ENCODE results near the gene RPL9. TPM values are rescaled to one million over a fixed set of nuclear protein-coding genes. Genes with fewer than 3 reads are reported as not detected.
"Not testable (repeated sequence)": the region's sequence is repeated elsewhere in the genome, so short reads cannot be mapped to it uniquely, and the experiment has no call there.

Gene RPL9
- total RNA-seq, 1 donor from 2014 or later = 831 TPM

DNA sequence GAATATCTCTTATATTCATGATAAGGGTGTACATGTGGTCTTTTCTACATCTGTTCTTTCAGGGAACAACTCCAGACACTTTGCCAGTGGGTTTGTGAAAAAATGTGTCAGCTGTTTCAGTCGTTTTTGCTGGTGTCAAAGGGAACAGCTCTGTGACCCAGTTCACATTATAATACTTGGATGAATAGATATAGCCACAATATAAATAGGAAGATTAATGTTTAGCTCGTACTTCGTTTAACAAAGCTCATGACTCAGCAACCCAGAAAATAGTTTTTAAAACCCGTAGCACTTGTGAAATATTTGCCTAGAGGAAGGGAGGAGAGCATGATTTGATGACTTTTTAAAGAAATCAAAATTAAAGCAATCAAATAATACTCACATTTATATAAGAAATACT lies 8.0 kb upstream of the RPL9 start:
- no peaks in the 10 kb centered on the region for H3K36me3 Mint-ChIP-seq (ENCODE audit: unreplicated experiment)
- H3K4me1 Mint-ChIP-seq (ENCODE audit: low read depth, unreplicated experiment) = no peaks in the 10 kb centered on the region
- DNase-seq = no peak
- H3K27ac Mint-ChIP-seq (ENCODE audit: unreplicated experiment) = no peak overlapping the region
- TF ChIP-seq, protein P1, sequence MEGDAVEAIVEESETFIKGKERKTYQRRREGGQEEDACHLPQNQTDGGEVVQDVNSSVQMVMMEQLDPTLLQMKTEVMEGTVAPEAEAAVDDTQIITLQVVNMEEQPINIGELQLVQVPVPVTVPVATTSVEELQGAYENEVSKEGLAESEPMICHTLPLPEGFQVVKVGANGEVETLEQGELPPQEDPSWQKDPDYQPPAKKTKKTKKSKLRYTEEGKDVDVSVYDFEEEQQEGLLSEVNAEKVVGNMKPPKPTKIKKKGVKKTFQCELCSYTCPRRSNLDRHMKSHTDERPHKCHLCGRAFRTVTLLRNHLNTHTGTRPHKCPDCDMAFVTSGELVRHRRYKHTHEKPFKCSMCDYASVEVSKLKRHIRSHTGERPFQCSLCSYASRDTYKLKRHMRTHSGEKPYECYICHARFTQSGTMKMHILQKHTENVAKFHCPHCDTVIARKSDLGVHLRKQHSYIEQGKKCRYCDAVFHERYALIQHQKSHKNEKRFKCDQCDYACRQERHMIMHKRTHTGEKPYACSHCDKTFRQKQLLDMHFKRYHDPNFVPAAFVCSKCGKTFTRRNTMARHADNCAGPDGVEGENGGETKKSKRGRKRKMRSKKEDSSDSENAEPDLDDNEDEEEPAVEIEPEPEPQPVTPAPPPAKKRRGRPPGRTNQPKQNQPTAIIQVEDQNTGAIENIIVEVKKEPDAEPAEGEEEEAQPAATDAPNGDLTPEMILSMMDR (IDR thresholded peaks at IDR 0.05; ENCODE audit: partially characterized antibody, unreplicated experiment) = no peak
- H3K9me3 Mint-ChIP-seq (ENCODE audit: unreplicated experiment) = no peaks in the 10 kb centered on the region
- H3K4me3 Mint-ChIP-seq (ENCODE audit: unreplicated experiment) = no peak overlapping the region
- peaks cover 2% of the 10 kb centered on the region for H3K27me3 Mint-ChIP-seq (ENCODE audit: unreplicated experiment)

- peaks cover 2% of the 10 kb centered on the region for H3K27me3 Mint-ChIP-seq (ENCODE audit: unreplicated experiment)
- H3K27ac Mint-ChIP-seq (ENCODE audit: unreplicated experiment) = peak overlapping the region; percentile 86
- DNase-seq = no peak
- TF ChIP-seq, protein P1 (IDR thresholded peaks at IDR 0.05; ENCODE audit: partially characterized antibody, unreplicated experiment) = no peak
- peaks cover under 1% of the 10 kb centered on the region for H3K4me1 Mint-ChIP-seq (ENCODE audit: low read depth, unreplicated experiment)
- no peak overlapping the region for H3K4me3 Mint-ChIP-seq (ENCODE audit: unreplicated experiment)
- no peaks in the 10 kb centered on the region for H3K36me3 Mint-ChIP-seq (ENCODE audit: unreplicated experiment)
- H3K9me3 Mint-ChIP-seq (ENCODE audit: unreplicated experiment) = no peaks in the 10 kb centered on the region
These were observed 6.3 kb upstream of the RPL9 start for GRCh38 chr4:39464886-39465501.

GRCh38 chr4:39458161-39458504 lies 589 bp downstream of the RPL9 start:
- not testable (repeated sequence) for H3K36me3 Mint-ChIP-seq (ENCODE audit: unreplicated experiment); H3K27me3 Mint-ChIP-seq (ENCODE audit: unreplicated experiment); DNase-seq; H3K9me3 Mint-ChIP-seq (ENCODE audit: unreplicated experiment)
- peak overlapping the region; percentile 99 for H3K4me3 Mint-ChIP-seq (ENCODE audit: unreplicated experiment)
- peak overlapping the region; percentile 100 for H3K27ac Mint-ChIP-seq (ENCODE audit: unreplicated experiment)
- H3K4me1 Mint-ChIP-seq (ENCODE audit: low read depth, unreplicated experiment) = peaks cover 11% of the 10 kb centered on the region

- TF ChIP-seq, protein P1 (IDR thresholded peaks at IDR 0.05; ENCODE audit: partially characterized antibody, unreplicated experiment) = no peak
- Mint-ChIP-seq H3K9me3 (ENCODE audit: unreplicated experiment) (peaks cover 10% of the 10 kb centered on the region), H3K4me3 (ENCODE audit: unreplicated experiment) (peak overlapping the region; percentile 99), H3K36me3 (ENCODE audit: unreplicated experiment) (peaks cover 2% of the 10 kb centered on the region), H3K27me3 (ENCODE audit: unreplicated experiment) (peaks cover 10% of the 10 kb centered on the region), H3K4me1 (ENCODE audit: low read depth, unreplicated experiment) (peaks cover 11% of the 10 kb centered on the region), H3K27ac (ENCODE audit: unreplicated experiment) (peak overlapping the region; percentile 100)
- no peak for DNase-seq
These were observed 1.6 kb downstream of the RPL9 start for GRCh38 chr4:39456946-39457763.

DNA sequence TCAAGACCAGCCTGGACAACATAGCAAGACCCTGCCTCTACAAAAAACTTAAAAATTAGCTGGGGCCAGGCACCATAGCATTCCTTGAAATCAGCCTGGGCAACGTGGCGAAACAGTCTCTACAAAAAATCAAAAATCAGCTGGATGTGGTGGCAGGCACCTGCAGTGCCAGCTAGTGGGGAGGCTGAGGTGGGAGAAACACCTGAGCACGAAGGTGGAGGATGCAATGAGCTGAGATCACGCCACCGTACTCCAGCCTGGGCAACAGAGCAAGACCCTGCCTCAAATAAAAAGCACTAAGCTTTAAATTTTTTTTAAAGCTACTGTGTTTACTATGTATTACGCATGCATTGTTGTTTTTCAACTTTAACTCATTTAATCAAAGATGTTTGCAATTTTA lies 3.2 kb downstream of the RPL9 start:
- peaks cover 11% of the 10 kb centered on the region for H3K4me1 Mint-ChIP-seq (ENCODE audit: low read depth, unreplicated experiment)
- peaks cover 10% of the 10 kb centered on the region for H3K27me3 Mint-ChIP-seq (ENCODE audit: unreplicated experiment)
- TF ChIP-seq, protein P1 (IDR thresholded peaks at IDR 0.05; ENCODE audit: partially characterized antibody, unreplicated experiment) = no peak
- H3K4me3 Mint-ChIP-seq (ENCODE audit: unreplicated experiment) = no peak overlapping the region
- H3K27ac Mint-ChIP-seq (ENCODE audit: unreplicated experiment) = no peak overlapping the region
- peaks cover 10% of the 10 kb centered on the region for H3K9me3 Mint-ChIP-seq (ENCODE audit: unreplicated experiment)
- peaks cover 6% of the 10 kb centered on the region for H3K36me3 Mint-ChIP-seq (ENCODE audit: unreplicated experiment)
- DNase-seq = no peak
